GM12865 (cell line): Measurements from ENCODE around the gene DPF3.

Experiments
- DNase-seq: peaks from one replicate; pipeline ENCODE4 v3.0.0; 2010; ENCODE audit warnings: low read depth
- H3K4me3 ChIP-seq: 2 replicates; pipeline ENCODE4 v1.5.1; 2011; ENCODE audit warnings: mild to moderate bottlenecking, low read depth, low read length, control low read depth
- TF ChIP-seq, protein P1 (sequence below): IDR thresholded peaks from 2 replicates; pipeline ENCODE4 v1.5.1; 2011; ENCODE audit warnings: low read length, control low read depth, low read depth, inconsistent platforms; ENCODE audit not compliant: insufficient read depth; ENCODE audit errors: missing control alignments

Gene DPF3

DNA sequence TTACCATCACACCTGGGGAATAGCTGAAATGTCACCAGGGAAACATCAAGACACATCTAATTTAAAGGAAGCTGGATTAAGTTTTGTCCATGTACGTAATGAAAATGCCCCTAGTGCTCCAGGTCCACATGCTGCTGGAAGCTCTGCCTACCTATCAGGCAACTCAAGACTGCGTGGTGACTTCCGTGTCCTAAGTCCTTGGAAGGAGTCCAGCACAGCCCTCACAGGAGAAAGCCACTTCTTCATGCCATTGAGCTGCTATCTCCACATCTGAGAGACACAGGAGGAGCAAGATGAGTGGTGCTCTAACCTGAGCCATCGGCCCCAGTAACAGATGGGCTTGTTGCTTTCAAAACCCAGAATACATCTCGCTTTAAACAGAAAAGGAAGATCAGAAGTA, 316.4 kb downstream of the DPF3 start:
- H3K4me3 ChIP-seq = no peak overlapping the region
- TF ChIP-seq, protein P1, sequence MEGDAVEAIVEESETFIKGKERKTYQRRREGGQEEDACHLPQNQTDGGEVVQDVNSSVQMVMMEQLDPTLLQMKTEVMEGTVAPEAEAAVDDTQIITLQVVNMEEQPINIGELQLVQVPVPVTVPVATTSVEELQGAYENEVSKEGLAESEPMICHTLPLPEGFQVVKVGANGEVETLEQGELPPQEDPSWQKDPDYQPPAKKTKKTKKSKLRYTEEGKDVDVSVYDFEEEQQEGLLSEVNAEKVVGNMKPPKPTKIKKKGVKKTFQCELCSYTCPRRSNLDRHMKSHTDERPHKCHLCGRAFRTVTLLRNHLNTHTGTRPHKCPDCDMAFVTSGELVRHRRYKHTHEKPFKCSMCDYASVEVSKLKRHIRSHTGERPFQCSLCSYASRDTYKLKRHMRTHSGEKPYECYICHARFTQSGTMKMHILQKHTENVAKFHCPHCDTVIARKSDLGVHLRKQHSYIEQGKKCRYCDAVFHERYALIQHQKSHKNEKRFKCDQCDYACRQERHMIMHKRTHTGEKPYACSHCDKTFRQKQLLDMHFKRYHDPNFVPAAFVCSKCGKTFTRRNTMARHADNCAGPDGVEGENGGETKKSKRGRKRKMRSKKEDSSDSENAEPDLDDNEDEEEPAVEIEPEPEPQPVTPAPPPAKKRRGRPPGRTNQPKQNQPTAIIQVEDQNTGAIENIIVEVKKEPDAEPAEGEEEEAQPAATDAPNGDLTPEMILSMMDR = no peak
- DNase-seq = no peak

DNA sequence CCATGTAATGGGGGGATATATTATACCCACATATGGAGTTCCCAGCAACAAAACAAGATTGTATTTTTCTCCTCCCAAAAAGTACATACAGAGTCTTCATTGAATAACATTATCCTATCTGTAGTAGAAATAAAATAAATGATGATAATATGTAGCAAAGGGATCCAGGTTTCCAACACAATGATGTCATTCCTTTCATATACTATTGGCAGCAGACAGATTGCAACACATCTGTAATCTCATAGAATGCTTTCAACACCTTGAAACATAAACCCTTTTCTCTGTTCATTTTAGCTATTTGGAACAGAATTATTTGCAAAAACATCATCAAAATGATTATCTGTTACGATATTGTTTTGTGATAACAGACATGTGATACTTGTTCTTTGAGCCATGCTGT, 317.6 kb downstream of the DPF3 start:
- TF ChIP-seq, protein P1 = no peak
- H3K4me3 ChIP-seq = no peak overlapping the region
- DNase-seq = no peak

DNA sequence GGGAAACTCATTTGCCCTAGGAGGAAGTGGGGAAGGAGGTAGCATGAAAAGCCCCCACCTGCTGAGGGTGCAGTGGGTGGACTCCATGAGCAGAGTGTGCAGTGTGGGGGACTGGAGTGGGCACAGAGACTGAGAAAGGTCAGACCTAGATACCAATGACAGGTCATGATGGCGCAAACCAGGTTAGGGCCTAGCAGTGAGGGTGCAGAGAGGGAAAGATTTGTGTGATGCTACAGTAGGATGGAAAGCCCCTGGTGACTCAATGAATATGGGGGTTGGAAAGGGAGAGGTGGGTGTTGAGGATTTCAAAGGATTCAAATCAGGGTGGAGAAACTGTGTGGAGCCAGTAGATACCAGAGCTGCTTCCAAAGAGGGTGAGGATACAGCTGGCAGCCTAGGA, 319.2 kb downstream of the DPF3 start:
- TF ChIP-seq, protein P1 = no peak
- no peak overlapping the region for H3K4me3 ChIP-seq
- DNase-seq = no peak

DNA sequence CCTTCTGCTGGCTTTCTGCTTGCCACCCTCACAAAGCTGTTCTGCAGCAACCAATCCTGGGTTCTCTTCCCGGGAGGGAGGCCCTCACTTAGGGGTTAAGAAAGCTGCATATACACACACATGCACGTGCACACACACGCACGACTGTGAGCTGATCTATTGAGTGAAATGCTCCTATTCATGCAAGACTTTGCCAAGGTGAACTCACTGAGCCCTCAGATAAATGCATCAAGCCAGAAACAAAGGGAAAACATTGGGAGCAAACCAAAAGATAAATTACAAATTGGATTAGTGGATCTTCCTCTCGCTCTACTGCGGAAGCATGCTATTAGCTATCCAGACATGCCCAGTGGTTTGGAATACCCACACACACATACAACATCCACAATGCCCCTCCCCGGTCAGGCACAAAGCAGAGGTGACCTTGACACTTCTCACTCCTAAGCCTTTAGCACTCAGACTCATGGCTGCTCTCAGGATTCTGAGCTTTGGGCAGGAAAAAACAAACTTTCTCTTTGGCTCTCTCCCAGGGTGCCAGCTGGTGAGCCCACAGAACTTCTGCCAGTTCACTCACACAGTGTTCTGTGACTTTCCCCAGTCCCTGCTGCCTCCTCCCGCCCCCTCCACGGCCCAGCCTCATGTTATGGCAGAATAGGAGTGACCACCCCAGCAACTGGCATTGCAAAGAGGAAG, 320.0 kb downstream of the DPF3 start:
- no peak for DNase-seq
- H3K4me3 ChIP-seq = no peak overlapping the region
- TF ChIP-seq, protein P1 = no peak
